Sigmoid colon (tissue), 3 donors: ENCODE results near the gene HSPA13.

Experiments
- POLR2A ChIP-seq, 2 donors: fragments of 450-650 bp; IDR thresholded peaks; one replicate each; pipeline ENCODE4 v1.6.1; 2016; ENCODE audit warnings: antibody characterized with exemption in 2 of 2, mild to moderate bottlenecking in 2 of 2, moderate library complexity in 2 of 2
- TF ChIP-seq, protein P1 (sequence below), 4 experiments: fragments of 450-650 bp in 3 of 4; fragments of 200-600 bp in 1 of 4; IDR thresholded peaks; one replicate each; pipeline ENCODE4 v1.5.1; 2016 to 2019; ENCODE audit warnings: antibody characterized with exemption in 4 of 4, mild to moderate bottlenecking in 3 of 4, moderate library complexity in 2 of 4

DNA sequence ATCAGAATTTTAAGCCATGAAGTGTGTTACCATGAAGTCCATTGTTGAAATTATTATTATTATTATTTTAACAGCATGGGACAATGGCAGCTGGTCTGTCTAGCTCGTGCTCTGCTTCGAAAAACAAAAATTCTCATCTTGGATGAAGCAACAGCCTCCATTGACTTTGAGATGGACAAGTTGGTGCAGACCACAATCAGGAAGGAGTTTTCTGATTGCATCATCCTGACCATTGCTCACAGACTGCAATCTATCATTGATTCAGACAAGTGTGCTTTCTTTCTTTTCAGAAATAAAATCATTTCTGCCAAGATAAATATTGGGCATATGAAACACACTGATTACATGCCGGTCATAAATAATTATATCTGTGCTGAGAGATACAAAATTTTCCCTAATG is 21.0 kb downstream of the HSPA13 start:
- TF ChIP-seq, protein P1, sequence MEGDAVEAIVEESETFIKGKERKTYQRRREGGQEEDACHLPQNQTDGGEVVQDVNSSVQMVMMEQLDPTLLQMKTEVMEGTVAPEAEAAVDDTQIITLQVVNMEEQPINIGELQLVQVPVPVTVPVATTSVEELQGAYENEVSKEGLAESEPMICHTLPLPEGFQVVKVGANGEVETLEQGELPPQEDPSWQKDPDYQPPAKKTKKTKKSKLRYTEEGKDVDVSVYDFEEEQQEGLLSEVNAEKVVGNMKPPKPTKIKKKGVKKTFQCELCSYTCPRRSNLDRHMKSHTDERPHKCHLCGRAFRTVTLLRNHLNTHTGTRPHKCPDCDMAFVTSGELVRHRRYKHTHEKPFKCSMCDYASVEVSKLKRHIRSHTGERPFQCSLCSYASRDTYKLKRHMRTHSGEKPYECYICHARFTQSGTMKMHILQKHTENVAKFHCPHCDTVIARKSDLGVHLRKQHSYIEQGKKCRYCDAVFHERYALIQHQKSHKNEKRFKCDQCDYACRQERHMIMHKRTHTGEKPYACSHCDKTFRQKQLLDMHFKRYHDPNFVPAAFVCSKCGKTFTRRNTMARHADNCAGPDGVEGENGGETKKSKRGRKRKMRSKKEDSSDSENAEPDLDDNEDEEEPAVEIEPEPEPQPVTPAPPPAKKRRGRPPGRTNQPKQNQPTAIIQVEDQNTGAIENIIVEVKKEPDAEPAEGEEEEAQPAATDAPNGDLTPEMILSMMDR (IDR thresholded peaks at IDR 0.05): no peak
- TF ChIP-seq POLR2A (IDR thresholded peaks at IDR 0.05): no peak
